ENCODE measurements around the gene ELAVL2. TPM values are rescaled to one million over a fixed set of nuclear protein-coding genes. Genes with fewer than 3 reads are reported as not detected.

The ELAVL2 gene
- total and polyA plus RNA-seq, 2 of the 4 experiments (the other 2 are of a cell fraction) = 0.36 TPM; not detected in 1

DNA sequence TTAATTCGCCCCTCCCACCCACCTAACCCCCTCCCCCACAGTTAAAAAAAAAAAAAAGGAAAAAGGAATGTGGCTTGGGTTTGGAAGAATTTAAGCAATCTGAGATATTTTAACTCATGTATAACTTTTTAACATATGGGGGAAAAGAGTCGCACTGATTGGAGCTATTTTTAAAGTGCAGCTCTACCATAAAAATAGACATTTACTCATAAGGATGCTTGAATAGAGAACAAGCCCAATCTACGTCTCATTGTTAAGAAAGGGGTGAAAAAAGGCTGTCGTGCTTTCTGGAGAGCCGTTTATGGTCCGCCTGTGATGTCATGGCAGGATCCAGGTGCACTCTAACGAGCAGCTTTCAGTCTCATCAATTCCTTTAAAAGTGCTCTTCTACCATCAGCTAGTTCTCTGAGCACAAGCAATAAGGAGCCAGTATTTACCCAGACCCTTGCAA, 142.4 kb downstream of the ELAVL2 start:
- no peak overlapping the region for H2AFZ ChIP-seq (replicated peaks; ENCODE audit: low read length, poor library complexity)
- H4K5ac ChIP-seq (ENCODE audit: low read depth, low read length) = no peak overlapping the region
- no peaks in the 10 kb centered on the region for H3K9me1 ChIP-seq (ENCODE audit: insufficient read depth, low read length)
- no peak overlapping the region for H3K4me3 ChIP-seq (ENCODE audit: insufficient read depth, low read depth, low read length)
- no peak overlapping the region for H3K18ac ChIP-seq (ENCODE audit: low read depth, low read length)
- ChIA-PET POLR2A (ENCODE audit: unreplicated experiment) (no interaction called here), CTCF (no interaction called here)
- in situ Hi-C loops (cut with MboI; ENCODE audit: low sequenced_read_pairs) = no loop called here
- H2BK5ac ChIP-seq (ENCODE audit: low read depth, low read length, poor library complexity, severe bottlenecking) = no peak overlapping the region
- no peak overlapping the region for H2BK20ac ChIP-seq (ENCODE audit: low read depth, low read length)
- H3K27me3 ChIP-seq (ENCODE audit: control insufficient read depth, insufficient read depth, low read length) = no peaks in the 10 kb centered on the region
- H2AK5ac ChIP-seq (ENCODE audit: low read depth, low read length) = no peak overlapping the region
- H3K9me3 ChIP-seq (ENCODE audit: control insufficient read depth, insufficient read depth, low read length) = peaks cover 7% of the 10 kb centered on the region; the same call in 1 of the 2 replicates
- no peaks in the 10 kb centered on the region for H4K20me1 ChIP-seq (ENCODE audit: insufficient read depth, low read length)
- TF ChIP-seq CTCF (conservative IDR thresholded peaks at IDR 0.05; ENCODE audit: low read depth, low read length) (no peak), MAFK (IDR thresholded peaks at IDR 0.05; ENCODE audit: low read depth, low read length) (no peak), FOS (IDR thresholded peaks at IDR 0.05; ENCODE audit: low read depth, low read length) (no peak), CEBPB (IDR thresholded peaks at IDR 0.05; ENCODE audit: low read depth, low read length) (no peak), MAZ (IDR thresholded peaks at IDR 0.05; ENCODE audit: borderline replicate concordance, low read depth, low read length) (no peak), CHD1 (IDR thresholded peaks at IDR 0.05; ENCODE audit: low read depth, low read length) (no peak), BHLHE40 (IDR thresholded peaks at IDR 0.05; ENCODE audit: low read depth, low read length) (no peak), MXI1 (IDR thresholded peaks at IDR 0.05; ENCODE audit: borderline replicate concordance, low read depth, low read length) (no peak), RAD21 (IDR thresholded peaks at IDR 0.05; ENCODE audit: low read length) (no peak), RFX5 (IDR thresholded peaks at IDR 0.05; ENCODE audit: low read depth, low read length) (no peak), RCOR1 (IDR thresholded peaks at IDR 0.05; ENCODE audit: insufficient replicate concordance, low read length) (no peak), NFE2L2 (IDR thresholded peaks at IDR 0.05; ENCODE audit: low read depth, low read length) (no peak), POLR2A (IDR thresholded peaks at IDR 0.05; ENCODE audit: low read depth, low read length) (no peak), SMC3 (IDR thresholded peaks at IDR 0.05; ENCODE audit: low read depth, low read length) (no peak), ELK1 (IDR thresholded peaks at IDR 0.05; ENCODE audit: borderline replicate concordance, low read depth, low read length) (no peak)
- TF ChIP-seq, protein P1, sequence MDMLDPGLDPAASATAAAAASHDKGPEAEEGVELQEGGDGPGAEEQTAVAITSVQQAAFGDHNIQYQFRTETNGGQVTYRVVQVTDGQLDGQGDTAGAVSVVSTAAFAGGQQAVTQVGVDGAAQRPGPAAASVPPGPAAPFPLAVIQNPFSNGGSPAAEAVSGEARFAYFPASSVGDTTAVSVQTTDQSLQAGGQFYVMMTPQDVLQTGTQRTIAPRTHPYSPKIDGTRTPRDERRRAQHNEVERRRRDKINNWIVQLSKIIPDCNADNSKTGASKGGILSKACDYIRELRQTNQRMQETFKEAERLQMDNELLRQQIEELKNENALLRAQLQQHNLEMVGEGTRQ (IDR thresholded peaks at IDR 0.05; ENCODE audit: low read depth, low read length) = no peak
- H3K36me3 ChIP-seq (ENCODE audit: control insufficient read depth, insufficient read depth, low read length) = no peaks in the 10 kb centered on the region
- no peak overlapping the region for H3K56ac ChIP-seq (ENCODE audit: extremely low read depth, insufficient read depth, low read length)
- no peak overlapping the region for H3K23ac ChIP-seq (ENCODE audit: low read depth, low read length)
- no peaks in the 10 kb centered on the region for H3K79me1 ChIP-seq (ENCODE audit: low read depth in 1 of 2, low read length in 2 of 2)
- no peak overlapping the region for H2BK15ac ChIP-seq (ENCODE audit: low read depth, low read length)
- no peak for DNase-seq
- H3K4ac ChIP-seq (ENCODE audit: low read depth, low read length) = no peak overlapping the region
- no peaks in the 10 kb centered on the region for H3K4me1 ChIP-seq (ENCODE audit: control insufficient read depth, insufficient read depth, low read length)
- no peak overlapping the region for H2AK9ac ChIP-seq (replicated peaks; ENCODE audit: low read depth, low read length, poor library complexity)
- WGBS, 2 experiments (ENCODE audit: extremely low coverage in 2 of 2, insufficient read length in 1 of 2) = no CpG with 5 or more reads among the region's 7 CpGs
- H2BK120ac ChIP-seq (ENCODE audit: low read depth, low read length) = no peak overlapping the region
- H4K91ac ChIP-seq (ENCODE audit: insufficient read depth, low read depth, low read length) = no peak overlapping the region
- H3K4me2 ChIP-seq (ENCODE audit: low read depth, low read length) = no peak overlapping the region
- H3K14ac ChIP-seq (replicated peaks; ENCODE audit: low read depth, low read length) = no peak overlapping the region
- no peak overlapping the region for H4K8ac ChIP-seq (ENCODE audit: low read depth in 2 of 2, low read length in 2 of 2)
- no peak for ATAC-seq (ENCODE audit: low read depth)
- H3K27ac ChIP-seq (ENCODE audit: insufficient read depth, low read length) = no peak overlapping the region
- H3K9ac ChIP-seq (ENCODE audit: low read depth, low read length) = no peak overlapping the region
- intact Hi-C loops (cut with micrococcal nuclease) = no loop called here
- no TSS peak for BruUV-seq (replicated peaks)
- dilution Hi-C loops (cut with HindIII; ENCODE audit: low sequenced_read_pairs, unreplicated experiment) = no loop called here
